ENCODE results near the gene C3orf49. TPM values are rescaled to one million over a fixed set of nuclear protein-coding genes. Genes with fewer than 3 reads are reported as not detected.
A peak's percentile ranks its signal among the peaks of the same experiment; 100 is the strongest.

C3orf49 gene
- total RNA-seq, 4 donors from 2014 or later = not detected

DNA sequence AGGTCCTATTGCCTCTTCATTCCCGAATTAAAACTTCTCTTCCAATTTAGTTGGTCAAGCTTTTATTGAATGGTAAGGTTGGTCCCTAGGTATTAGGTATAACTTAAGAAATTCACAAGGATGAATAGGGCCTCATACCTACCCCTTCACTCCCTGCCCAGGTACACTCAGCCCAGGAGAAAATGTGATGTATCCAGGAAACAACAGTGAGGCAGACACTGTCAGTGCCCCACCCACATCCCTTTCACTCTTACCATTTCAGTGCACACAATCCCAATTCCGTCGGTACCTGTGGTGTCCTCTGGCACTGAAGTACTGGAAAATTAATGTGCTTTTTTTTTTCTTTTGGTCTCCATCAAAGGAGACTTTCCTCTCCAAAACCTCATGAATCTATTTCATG lies 10.5 kb upstream of the C3orf49 start:
- Histone ChIP-seq H3K4me1 (no peaks in the 10 kb centered on the region), H3K9me3 (no peaks in the 10 kb centered on the region), H3K27ac (no peak overlapping the region), H3K4me3 (no peak overlapping the region), H3K36me3 (peaks cover 0 to 11% (median 0%) of the 10 kb centered on the region in 3 donors), H3K27me3 (no peaks in the 10 kb centered on the region)
- no peak for DNase-seq (ENCODE audit: low spot score in 2 of 2)
- TF ChIP-seq EP300 (IDR thresholded peaks at IDR 0.05) (no peak), POLR2A (IDR thresholded peaks at IDR 0.05) (no peak)
- TF ChIP-seq, protein P1, sequence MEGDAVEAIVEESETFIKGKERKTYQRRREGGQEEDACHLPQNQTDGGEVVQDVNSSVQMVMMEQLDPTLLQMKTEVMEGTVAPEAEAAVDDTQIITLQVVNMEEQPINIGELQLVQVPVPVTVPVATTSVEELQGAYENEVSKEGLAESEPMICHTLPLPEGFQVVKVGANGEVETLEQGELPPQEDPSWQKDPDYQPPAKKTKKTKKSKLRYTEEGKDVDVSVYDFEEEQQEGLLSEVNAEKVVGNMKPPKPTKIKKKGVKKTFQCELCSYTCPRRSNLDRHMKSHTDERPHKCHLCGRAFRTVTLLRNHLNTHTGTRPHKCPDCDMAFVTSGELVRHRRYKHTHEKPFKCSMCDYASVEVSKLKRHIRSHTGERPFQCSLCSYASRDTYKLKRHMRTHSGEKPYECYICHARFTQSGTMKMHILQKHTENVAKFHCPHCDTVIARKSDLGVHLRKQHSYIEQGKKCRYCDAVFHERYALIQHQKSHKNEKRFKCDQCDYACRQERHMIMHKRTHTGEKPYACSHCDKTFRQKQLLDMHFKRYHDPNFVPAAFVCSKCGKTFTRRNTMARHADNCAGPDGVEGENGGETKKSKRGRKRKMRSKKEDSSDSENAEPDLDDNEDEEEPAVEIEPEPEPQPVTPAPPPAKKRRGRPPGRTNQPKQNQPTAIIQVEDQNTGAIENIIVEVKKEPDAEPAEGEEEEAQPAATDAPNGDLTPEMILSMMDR (IDR thresholded peaks at IDR 0.05) = no peak
- 84 to 86% methylated on average over 3 of the region's 3 CpGs for WGBS, 2 donors

- Histone ChIP-seq H3K4me3 (no peak overlapping the region), H3K27ac (no peak overlapping the region), H3K9me3 (no peaks in the 10 kb centered on the region), H3K36me3 (peaks cover 0 to 11% (median 0%) of the 10 kb centered on the region in 3 donors), H3K27me3 (no peaks in the 10 kb centered on the region), H3K4me1 (no peaks in the 10 kb centered on the region)
- TF ChIP-seq EP300 (IDR thresholded peaks at IDR 0.05) (no peak), POLR2A (IDR thresholded peaks at IDR 0.05) (no peak)
- TF ChIP-seq, protein P1 (IDR thresholded peaks at IDR 0.05) = no peak
- DNase-seq (ENCODE audit: low spot score in 2 of 2) = no peak
- whole genome bisulfite sequencing, 2 donors = 88 to 90% methylated on average over 6 of the region's 6 CpGs
Observed at GRCh38 chr3:63809607-63810006, 9.5 kb upstream of the C3orf49 start.

DNA sequence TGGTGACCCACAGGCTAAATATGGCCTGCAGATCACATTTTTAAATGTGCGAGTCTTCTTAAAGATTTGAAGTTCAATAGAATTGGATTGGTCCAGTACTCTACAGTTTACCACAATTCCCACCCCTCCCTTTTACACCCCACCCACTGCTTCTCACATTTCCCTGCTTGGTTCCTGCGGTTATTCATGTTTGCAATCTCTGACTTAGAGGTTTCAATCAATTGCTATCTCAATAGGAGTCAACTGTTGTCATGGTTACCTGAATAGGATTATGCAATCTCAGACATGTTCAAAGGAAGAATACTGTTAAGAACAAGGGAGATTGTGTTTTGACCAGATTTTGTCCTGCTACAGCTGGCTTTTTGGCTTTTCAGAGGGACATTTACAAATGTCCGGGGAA lies 4.9 kb upstream of the C3orf49 start:
- H3K4me3 ChIP-seq = no peak overlapping the region
- no peaks in the 10 kb centered on the region for H3K9me3 ChIP-seq
- H3K36me3 ChIP-seq = no peaks in the 10 kb centered on the region
- H3K4me1 ChIP-seq = no peaks in the 10 kb centered on the region
- 67 to 79% methylated on average over 3 of the region's 3 CpGs for WGBS, 2 donors
- TF ChIP-seq EP300 (IDR thresholded peaks at IDR 0.05) (no peak), POLR2A (IDR thresholded peaks at IDR 0.05) (no peak)
- TF ChIP-seq, protein P1 (IDR thresholded peaks at IDR 0.05) = no peak
- H3K27ac ChIP-seq = no peak overlapping the region
- DNase-seq (ENCODE audit: low spot score in 2 of 2) = no peak
- H3K27me3 ChIP-seq = no peaks in the 10 kb centered on the region

GRCh38 chr3:63817225-63817624 lies 1.9 kb upstream of the C3orf49 start:
- TF ChIP-seq POLR2A (IDR thresholded peaks at IDR 0.05) (no peak), EP300 (IDR thresholded peaks at IDR 0.05) (no peak)
- TF ChIP-seq, protein P1 (IDR thresholded peaks at IDR 0.05) = no peak
- Histone ChIP-seq H3K36me3 (no peaks in the 10 kb centered on the region), H3K9me3 (no peaks in the 10 kb centered on the region), H3K27me3 (no peaks in the 10 kb centered on the region), H3K4me3 (no peak overlapping the region), H3K4me1 (no peaks in the 10 kb centered on the region), H3K27ac (no peak overlapping the region)
- DNase-seq (ENCODE audit: low spot score in 2 of 2) = no peak
- WGBS, 2 donors = 89 to 93% methylated on average over 5 of the region's 5 CpGs

DNA sequence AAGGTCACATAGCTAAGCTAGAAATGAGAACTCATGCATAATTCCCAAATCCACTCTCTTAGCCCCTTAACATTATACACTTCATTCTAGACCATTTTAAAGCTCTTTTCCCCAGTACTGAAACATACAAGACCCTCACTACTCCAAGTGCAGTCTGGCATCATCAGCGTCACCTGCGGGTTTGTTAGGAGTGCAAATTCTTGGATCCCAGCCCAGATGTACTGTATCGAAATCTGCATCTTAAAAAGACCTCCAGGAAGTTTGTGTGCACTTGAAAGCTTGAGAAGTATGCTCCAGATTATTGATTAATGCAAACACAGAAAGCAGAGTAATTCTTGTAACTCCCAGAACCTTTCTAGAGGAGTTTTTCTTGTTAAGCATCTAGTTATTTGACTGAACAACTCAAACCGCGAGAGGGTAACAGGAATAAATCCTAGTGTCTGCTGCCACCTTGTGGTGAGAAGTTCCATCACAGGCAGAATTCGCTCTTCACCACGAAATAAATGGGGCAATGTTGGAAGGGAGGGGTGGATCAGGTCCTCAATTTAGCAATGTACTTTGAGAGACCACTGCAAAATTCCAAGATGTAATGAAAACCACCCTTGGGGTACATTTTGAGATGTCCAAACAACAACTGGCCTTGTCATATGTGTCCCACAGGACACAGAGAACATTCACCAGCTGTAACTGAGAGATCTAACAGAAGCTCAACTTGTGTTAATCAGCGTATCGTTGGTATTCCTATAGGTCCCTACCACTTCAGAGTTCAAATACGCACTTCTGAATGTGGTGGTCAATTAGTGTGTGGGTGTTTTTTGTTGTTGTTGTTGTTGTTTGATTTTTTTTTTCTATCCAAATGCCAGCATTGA lies 583 bp upstream of the C3orf49 start:
- Histone ChIP-seq H3K27ac (no peak overlapping the region), H3K27me3 (no peaks in the 10 kb centered on the region), H3K36me3 (peaks cover 0 to 3% (median 0%) of the 10 kb centered on the region in 3 donors), H3K4me3 (no peak overlapping the region), H3K4me1 (no peaks in the 10 kb centered on the region), H3K9me3 (no peaks in the 10 kb centered on the region)
- peak; percentile 50 to 81 for DNase-seq (ENCODE audit: low spot score in 2 of 2)
- 29% methylated on average over 10 of the region's 10 CpGs for WGBS, 2 donors
- TF ChIP-seq POLR2A (IDR thresholded peaks at IDR 0.05) (no peak), EP300 (IDR thresholded peaks at IDR 0.05) (no peak)
- TF ChIP-seq, protein P1 (IDR thresholded peaks at IDR 0.05) = peak; percentile 76 to 85 (median 81)

Measured in tibial nerve (tissue), 4 donors.